Loucy (cell line): ENCODE results near the gene ADCY10.

Source experiments
- H2AFZ ChIP-seq: fragments of 200-600 bp; sonication (generic); 2 replicates; pipeline ENCODE4 v1.6.0; 2016; ENCODE audit warnings: antibody characterized with exemption, mild to moderate bottlenecking, low read length, moderate library complexity
- H3F3A ChIP-seq: fragments of 200-600 bp; 2 replicates; pipeline ENCODE4 v1.6.0; 2016; ENCODE audit warnings: antibody characterized with exemption, low read depth, mild to moderate bottlenecking
- H3K27me3 ChIP-seq: fragments of 200-600 bp; sonication (generic); 2 replicates; pipeline ENCODE4 v1.6.1; 2014; ENCODE audit warnings: low read length, mild to moderate bottlenecking; ENCODE audit not compliant: insufficient read depth, poor library complexity, severe bottlenecking
- H3K36me3 ChIP-seq: fragments of 200-600 bp; sonication (generic); 2 replicates; pipeline ENCODE4 v1.6.1; 2016; ENCODE audit warnings: low read length; ENCODE audit not compliant: insufficient read depth
- H3K4me1 ChIP-seq: fragments of 200-600 bp; sonication (generic); 2 replicates; pipeline ENCODE4 v1.5.1; 2014; ENCODE audit warnings: low read length, mild to moderate bottlenecking; ENCODE audit not compliant: insufficient read depth, poor library complexity, severe bottlenecking
- H3K4me2 ChIP-seq: fragments of 200-600 bp; sonication (generic); 2 replicates; pipeline ENCODE4 v1.6.0; 2014; ENCODE audit warnings: antibody characterized with exemption, low read length, low read depth, mild to moderate bottlenecking; ENCODE audit not compliant: poor library complexity, severe bottlenecking
- H3K4me3 ChIP-seq: fragments of 200-600 bp; sonication (generic); 2 replicates; pipeline ENCODE4 v1.5.1; 2014; ENCODE audit warnings: low read length, mild to moderate bottlenecking, mixed read lengths; ENCODE audit not compliant: poor library complexity, severe bottlenecking
- H3K79me2 ChIP-seq: fragments of 200-600 bp; sonication (generic); 2 replicates; pipeline ENCODE4 v1.6.1; 2014; ENCODE audit warnings: low read length; ENCODE audit not compliant: insufficient read depth
- H3K9ac ChIP-seq: fragments of 200-600 bp; sonication (generic); 2 replicates; pipeline ENCODE4 v1.6.0; 2014; ENCODE audit warnings: mild to moderate bottlenecking, low read depth, low read length, moderate library complexity; ENCODE audit not compliant: poor library complexity, severe bottlenecking
- H3K9me2 ChIP-seq: fragments of 200-600 bp; sonication (generic); replicated peaks from 2 replicates; pipeline ENCODE4 v1.6.1; 2016; ENCODE audit warnings: low read depth, low read length, mixed read lengths
- H3K9me3 ChIP-seq: fragments of 200-600 bp; sonication (generic); 2 replicates; pipeline ENCODE4 v1.6.1; 2014; ENCODE audit warnings: mild to moderate bottlenecking, antibody characterized with exemption, low read length, low read depth; ENCODE audit not compliant: insufficient read depth
- H4K20me1 ChIP-seq: fragments of 200-600 bp; sonication (generic); 2 replicates; pipeline ENCODE4 v1.6.0; 2014; ENCODE audit warnings: antibody characterized with exemption, low read length, mild to moderate bottlenecking; ENCODE audit not compliant: insufficient read depth, poor library complexity, severe bottlenecking
- EZH2phosphoT487 ChIP-seq: fragments of 200-600 bp; IDR thresholded peaks from 2 replicates; pipeline ENCODE4 v1.6.1; 2018; ENCODE audit warnings: antibody characterized with exemption, mild to moderate bottlenecking, moderate library complexity, borderline replicate concordance
- TF ChIP-seq, protein P1 (sequence below): fragments of 200-600 bp; sonication (generic); conservative IDR thresholded peaks from 2 replicates; pipeline ENCODE4 v1.5.1; 2014; ENCODE audit warnings: mild to moderate bottlenecking, antibody characterized with exemption, low read length

ADCY10 gene

DNA sequence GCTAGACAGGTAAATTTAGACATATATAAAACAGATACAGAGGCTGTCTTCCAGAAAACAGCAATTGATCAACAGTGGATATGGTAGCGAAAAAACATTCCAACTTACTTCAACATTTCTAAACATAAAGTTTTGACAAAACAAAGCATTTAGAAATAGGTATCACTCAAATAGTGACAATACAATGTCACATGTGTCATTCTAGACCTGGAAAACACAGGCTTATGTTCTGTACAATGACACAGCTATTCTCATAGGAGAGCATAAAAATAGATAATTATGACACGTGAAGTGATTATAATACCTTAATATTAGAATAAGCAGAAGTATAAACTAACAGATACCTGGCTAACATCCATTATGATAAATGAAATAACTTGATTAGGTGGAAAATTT is 14.5 kb upstream of the ADCY10 start:
- Histone ChIP-seq H3K4me3 (no peak overlapping the region), H3F3A (no peaks in the 10 kb centered on the region), H3K9ac (no peak overlapping the region), H3K4me2 (peak overlapping the region; percentile 60), H4K20me1 (peaks cover 12% of the 10 kb centered on the region), H3K9me3 (no peaks in the 10 kb centered on the region), H3K36me3 (no peaks in the 10 kb centered on the region), H3K79me2 (peaks cover 82% of the 10 kb centered on the region), H3K9me2 (no peaks in the 10 kb centered on the region), H3K27me3 (no peaks in the 10 kb centered on the region), H2AFZ (no peak overlapping the region), H3K4me1 (peaks cover 48% of the 10 kb centered on the region)
- no peak for TF ChIP-seq EZH2phosphoT487
- TF ChIP-seq, protein P1, sequence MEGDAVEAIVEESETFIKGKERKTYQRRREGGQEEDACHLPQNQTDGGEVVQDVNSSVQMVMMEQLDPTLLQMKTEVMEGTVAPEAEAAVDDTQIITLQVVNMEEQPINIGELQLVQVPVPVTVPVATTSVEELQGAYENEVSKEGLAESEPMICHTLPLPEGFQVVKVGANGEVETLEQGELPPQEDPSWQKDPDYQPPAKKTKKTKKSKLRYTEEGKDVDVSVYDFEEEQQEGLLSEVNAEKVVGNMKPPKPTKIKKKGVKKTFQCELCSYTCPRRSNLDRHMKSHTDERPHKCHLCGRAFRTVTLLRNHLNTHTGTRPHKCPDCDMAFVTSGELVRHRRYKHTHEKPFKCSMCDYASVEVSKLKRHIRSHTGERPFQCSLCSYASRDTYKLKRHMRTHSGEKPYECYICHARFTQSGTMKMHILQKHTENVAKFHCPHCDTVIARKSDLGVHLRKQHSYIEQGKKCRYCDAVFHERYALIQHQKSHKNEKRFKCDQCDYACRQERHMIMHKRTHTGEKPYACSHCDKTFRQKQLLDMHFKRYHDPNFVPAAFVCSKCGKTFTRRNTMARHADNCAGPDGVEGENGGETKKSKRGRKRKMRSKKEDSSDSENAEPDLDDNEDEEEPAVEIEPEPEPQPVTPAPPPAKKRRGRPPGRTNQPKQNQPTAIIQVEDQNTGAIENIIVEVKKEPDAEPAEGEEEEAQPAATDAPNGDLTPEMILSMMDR = no peak

DNA sequence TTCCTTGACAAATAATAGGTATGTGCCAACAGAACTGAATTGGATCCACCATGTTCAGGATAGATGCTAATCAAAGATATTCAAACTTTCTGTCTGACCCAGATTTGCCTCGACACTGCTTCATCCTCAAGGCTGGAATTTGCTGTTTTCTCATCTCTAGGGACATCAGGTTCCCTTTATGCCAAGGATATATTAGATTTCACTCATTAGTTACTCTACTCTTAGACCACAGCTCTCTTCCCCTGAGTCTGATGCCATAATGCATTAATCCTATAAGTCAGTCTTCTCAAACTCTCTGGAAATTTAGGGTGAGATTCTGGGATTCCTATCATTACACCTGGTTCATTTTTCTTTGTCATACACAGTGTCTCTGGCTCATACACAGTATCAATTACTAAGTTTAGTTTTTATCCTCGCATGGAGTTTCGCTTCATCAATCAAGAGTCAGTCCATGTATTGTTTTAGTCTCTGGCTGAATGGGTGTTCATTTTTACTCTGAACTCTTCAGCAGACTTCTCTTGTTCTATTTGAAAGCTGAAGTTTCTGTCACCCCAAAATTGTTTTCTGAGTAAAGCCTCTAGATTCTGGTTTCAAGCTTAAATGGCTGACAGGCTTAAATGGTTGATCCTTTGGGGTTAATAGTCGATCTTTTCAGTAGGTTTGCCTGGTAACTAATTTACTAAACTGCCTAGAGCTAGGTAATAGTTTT is 13.3 kb upstream of the ADCY10 start:
- H3K27me3 ChIP-seq = no peaks in the 10 kb centered on the region
- H3K36me3 ChIP-seq = peaks cover 8% of the 10 kb centered on the region; the same call in 1 of the 2 replicates
- H3K9ac ChIP-seq = no peak overlapping the region
- peaks cover 10% of the 10 kb centered on the region for H4K20me1 ChIP-seq
- H3K4me3 ChIP-seq = no peak overlapping the region
- no peak for TF ChIP-seq EZH2phosphoT487
- TF ChIP-seq, protein P1 = no peak
- no peaks in the 10 kb centered on the region for H3F3A ChIP-seq
- no peaks in the 10 kb centered on the region for H3K9me3 ChIP-seq
- H2AFZ ChIP-seq = no peak overlapping the region
- no peaks in the 10 kb centered on the region for H3K9me2 ChIP-seq
- H3K79me2 ChIP-seq = peaks cover 70% of the 10 kb centered on the region
- peaks cover 50% of the 10 kb centered on the region for H3K4me1 ChIP-seq
- no peak overlapping the region for H3K4me2 ChIP-seq

DNA sequence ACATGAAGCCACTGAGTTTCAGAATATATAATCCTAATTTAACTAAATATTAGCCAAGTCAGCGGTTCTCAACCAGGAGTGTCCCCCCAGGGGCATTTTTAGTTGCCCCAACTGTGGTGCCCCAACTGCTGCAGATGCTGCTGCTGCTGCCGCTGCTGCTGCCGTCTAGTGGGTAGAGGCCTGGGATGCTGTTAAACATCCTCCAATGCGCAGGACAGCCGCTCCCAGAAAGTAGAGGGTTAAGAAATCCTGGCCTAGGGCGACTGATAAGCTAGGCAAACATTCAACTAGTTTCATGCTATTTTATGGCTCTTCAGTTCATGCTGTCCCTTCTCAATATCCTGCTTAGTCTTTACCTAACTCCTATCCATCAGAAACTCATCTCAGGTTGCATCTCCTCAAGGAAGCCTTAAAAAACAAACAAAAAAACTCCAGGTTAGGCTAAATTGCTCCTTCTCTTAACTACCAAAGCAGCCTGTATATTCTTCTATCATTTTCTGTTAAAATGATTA is 12.6 kb upstream of the ADCY10 start:
- no peak overlapping the region for H2AFZ ChIP-seq
- peaks cover 52% of the 10 kb centered on the region for H3K4me1 ChIP-seq
- no peaks in the 10 kb centered on the region for H3F3A ChIP-seq
- TF ChIP-seq, protein P1 = no peak
- no peak for TF ChIP-seq EZH2phosphoT487
- peaks cover 65% of the 10 kb centered on the region for H3K79me2 ChIP-seq
- no peak overlapping the region for H3K4me2 ChIP-seq
- H3K4me3 ChIP-seq = no peak overlapping the region
- H3K9me2 ChIP-seq = no peaks in the 10 kb centered on the region
- H3K9me3 ChIP-seq = no peaks in the 10 kb centered on the region
- H4K20me1 ChIP-seq = peaks cover 6% of the 10 kb centered on the region
- H3K27me3 ChIP-seq = no peaks in the 10 kb centered on the region
- no peak overlapping the region for H3K9ac ChIP-seq
- peaks cover 8% of the 10 kb centered on the region; the same call in 1 of the 2 replicates for H3K36me3 ChIP-seq
